SK-N-SH treated with all-trans-retinoic acid at 6 μM for 48 hours (cell line): Measurements from ENCODE around the gene MYOM1.
"Not testable (repeated sequence)": the region's sequence is repeated elsewhere in the genome, so short reads cannot be mapped to it uniquely, and the experiment has no call there.

Source experiments
- ATAC-seq: fragments of 200-7000 bp; cut with Tn5 transposase; 3 replicates; pipeline ENCODE4 v1.9.1; 2020; ENCODE audit warnings: mild to moderate bottlenecking, moderate library complexity
- ARNTL ChIP-seq: fragments of 450-650 bp; formaldehyde crosslinking; IDR thresholded peaks from 2 replicates; pipeline ENCODE4 v1.5.0; 2020; ENCODE audit warnings: low read depth, mild to moderate bottlenecking, moderate library complexity, borderline replicate concordance
- CSDC2 ChIP-seq: fragments of 250-450 bp; sonication (Bioruptor Pico); IDR thresholded peaks from 2 replicates; pipeline ENCODE4 v1.5.0; 2020; ENCODE audit warnings: mild to moderate bottlenecking, moderate library complexity
- ESRRG ChIP-seq: fragments of 250-450 bp; sonication (Bioruptor Pico); IDR thresholded peaks from 2 replicates; pipeline ENCODE4 v1.6.1; 2021; ENCODE audit warnings: mild to moderate bottlenecking
- GLIS3 ChIP-seq: fragments of 250-450 bp; sonication (Bioruptor Pico); IDR thresholded peaks from 2 replicates; pipeline ENCODE4 v1.5.0; 2020; ENCODE audit warnings: mild to moderate bottlenecking, moderate library complexity
- ISL1 ChIP-seq: fragments of 250-450 bp; sonication (Bioruptor Pico); IDR thresholded peaks from 2 replicates; pipeline ENCODE4 v2.1.2; 2022; ENCODE audit warnings: mild to moderate bottlenecking, moderate library complexity
- PATZ1 ChIP-seq: fragments of 250-450 bp; sonication (Bioruptor Pico); IDR thresholded peaks from 2 replicates; pipeline ENCODE4 v1.8.0; 2020; ENCODE audit warnings: mild to moderate bottlenecking, moderate library complexity, borderline replicate concordance
- RARB ChIP-seq: fragments of 250-450 bp; sonication (Bioruptor Pico); IDR thresholded peaks from 2 replicates; pipeline ENCODE4 v1.8.0; 2021; ENCODE audit warnings: mild to moderate bottlenecking, moderate library complexity
- SNAI2 ChIP-seq: fragments of 250-450 bp; sonication (Bioruptor Pico); IDR thresholded peaks from 2 replicates; pipeline ENCODE4 v1.5.0; 2020; ENCODE audit warnings: mild to moderate bottlenecking, moderate library complexity
- TCF4 ChIP-seq: fragments of 250-450 bp; sonication (Bioruptor Pico); IDR thresholded peaks from 2 replicates; pipeline ENCODE4 v1.8.0; 2021; ENCODE audit warnings: mild to moderate bottlenecking, moderate library complexity, borderline replicate concordance
- ZC3H10 ChIP-seq: fragments of 250-450 bp; sonication (Bioruptor Pico); IDR thresholded peaks from 2 replicates; pipeline ENCODE4 v1.5.1; 2021; ENCODE audit warnings: mild to moderate bottlenecking, moderate library complexity
- ZFP3 ChIP-seq: fragments of 250-450 bp; sonication (Bioruptor Pico); IDR thresholded peaks from 2 replicates; pipeline ENCODE4 v1.5.0; 2020; ENCODE audit warnings: mild to moderate bottlenecking, moderate library complexity
- ZFP30 ChIP-seq: fragments of 450-650 bp; formaldehyde crosslinking; IDR thresholded peaks from 2 replicates; pipeline ENCODE4 v1.5.0; 2022; ENCODE audit warnings: mild to moderate bottlenecking, moderate library complexity
- ZNF565 ChIP-seq: fragments of 450-650 bp; formaldehyde crosslinking; conservative IDR thresholded peaks from 2 replicates; pipeline ENCODE4 v1.5.0; 2020; ENCODE audit warnings: low read depth, mild to moderate bottlenecking, moderate library complexity
- ZNF70 ChIP-seq: fragments of 450-650 bp; formaldehyde crosslinking; IDR thresholded peaks from 2 replicates; pipeline ENCODE4 v1.5.0; 2020; ENCODE audit warnings: mild to moderate bottlenecking, moderate library complexity
- ZNF8 ChIP-seq: fragments of 450-650 bp; formaldehyde crosslinking; IDR thresholded peaks from 2 replicates; pipeline ENCODE4 v1.5.0; 2020; ENCODE audit warnings: mild to moderate bottlenecking, moderate library complexity
- TF ChIP-seq, protein P1 (sequence below): fragments of 250-450 bp; sonication (Bioruptor Pico); IDR thresholded peaks from 2 replicates; pipeline ENCODE4 v1.5.1; 2020; ENCODE audit warnings: low read depth, mild to moderate bottlenecking, moderate library complexity
- TF ChIP-seq, protein P2 (sequence below): fragments of 250-450 bp; sonication (Bioruptor Pico); IDR thresholded peaks from 2 replicates; pipeline ENCODE4 v1.8.0; 2021; ENCODE audit warnings: low read depth, mild to moderate bottlenecking, moderate library complexity, borderline replicate concordance
- TF ChIP-seq, protein P3 (sequence below): fragments of 250-450 bp; sonication (Bioruptor Pico); IDR thresholded peaks from 2 replicates; pipeline ENCODE4 v1.5.0; 2020; ENCODE audit warnings: mild to moderate bottlenecking, moderate library complexity
- TF ChIP-seq, protein P4 (sequence below): fragments of 250-450 bp; sonication (Bioruptor Pico); IDR thresholded peaks from 2 replicates; pipeline ENCODE4 v1.5.1; 2021; ENCODE audit warnings: mild to moderate bottlenecking, moderate library complexity

Gene MYOM1

DNA sequence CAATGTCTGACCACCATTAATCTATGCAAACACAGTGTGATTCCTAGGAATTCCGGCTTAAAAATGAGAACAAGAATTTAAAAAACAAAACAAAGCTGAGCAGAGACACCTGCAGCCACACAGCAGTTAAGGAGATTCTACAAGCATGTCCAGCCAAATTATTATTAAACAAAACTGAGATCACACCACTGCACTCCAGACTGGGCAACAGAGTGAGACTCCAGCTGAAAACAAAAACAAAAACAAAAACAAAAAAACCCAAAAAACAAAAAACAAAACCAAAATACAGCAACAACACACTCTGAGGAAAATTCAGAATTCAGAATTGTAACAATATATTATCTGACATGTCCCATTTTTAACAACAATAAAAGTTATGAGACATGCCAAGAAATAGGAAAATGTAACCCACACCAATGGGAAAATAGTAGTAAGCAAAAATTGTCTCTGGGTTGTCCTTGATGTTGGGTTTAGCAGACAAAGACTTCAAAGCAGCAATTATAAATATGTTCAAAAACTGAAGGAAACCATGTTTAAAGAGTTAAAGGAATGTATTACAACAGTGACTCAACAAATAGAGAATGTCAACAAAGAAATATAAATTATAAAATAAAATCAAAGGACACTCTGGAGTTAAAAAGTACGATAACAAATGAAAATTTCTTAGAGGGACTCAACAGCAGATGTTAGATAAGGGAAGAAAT is 19.7 kb downstream of the MYOM1 start:
- ATAC-seq = no peak
- TF ChIP-seq ZNF70 (no peak), ZC3H10 (no peak), ARNTL (CRISPR knock-in tag) (no peak), GLIS3 (CRISPR knock-in tag) (no peak), TCF4 (CRISPR knock-in tag) (no peak), RARB (CRISPR knock-in tag) (no peak), ZFP3 (CRISPR knock-in tag) (no peak), ESRRG (CRISPR knock-in tag) (no peak), PATZ1 (CRISPR knock-in tag) (no peak), SNAI2 (CRISPR knock-in tag) (no peak), CSDC2 (CRISPR knock-in tag) (no peak)
- TF ChIP-seq, protein P1, sequence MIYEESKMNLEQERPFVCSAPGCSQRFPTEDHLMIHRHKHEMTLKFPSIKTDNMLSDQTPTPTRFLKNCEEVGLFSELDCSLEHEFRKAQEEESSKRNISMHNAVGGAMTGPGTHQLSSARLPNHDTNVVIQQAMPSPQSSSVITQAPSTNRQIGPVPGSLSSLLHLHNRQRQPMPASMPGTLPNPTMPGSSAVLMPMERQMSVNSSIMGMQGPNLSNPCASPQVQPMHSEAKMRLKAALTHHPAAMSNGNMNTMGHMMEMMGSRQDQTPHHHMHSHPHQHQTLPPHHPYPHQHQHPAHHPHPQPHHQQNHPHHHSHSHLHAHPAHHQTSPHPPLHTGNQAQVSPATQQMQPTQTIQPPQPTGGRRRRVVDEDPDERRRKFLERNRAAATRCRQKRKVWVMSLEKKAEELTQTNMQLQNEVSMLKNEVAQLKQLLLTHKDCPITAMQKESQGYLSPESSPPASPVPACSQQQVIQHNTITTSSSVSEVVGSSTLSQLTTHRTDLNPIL (CRISPR knock-in tag) = no peak
- TF ChIP-seq, protein P2, sequence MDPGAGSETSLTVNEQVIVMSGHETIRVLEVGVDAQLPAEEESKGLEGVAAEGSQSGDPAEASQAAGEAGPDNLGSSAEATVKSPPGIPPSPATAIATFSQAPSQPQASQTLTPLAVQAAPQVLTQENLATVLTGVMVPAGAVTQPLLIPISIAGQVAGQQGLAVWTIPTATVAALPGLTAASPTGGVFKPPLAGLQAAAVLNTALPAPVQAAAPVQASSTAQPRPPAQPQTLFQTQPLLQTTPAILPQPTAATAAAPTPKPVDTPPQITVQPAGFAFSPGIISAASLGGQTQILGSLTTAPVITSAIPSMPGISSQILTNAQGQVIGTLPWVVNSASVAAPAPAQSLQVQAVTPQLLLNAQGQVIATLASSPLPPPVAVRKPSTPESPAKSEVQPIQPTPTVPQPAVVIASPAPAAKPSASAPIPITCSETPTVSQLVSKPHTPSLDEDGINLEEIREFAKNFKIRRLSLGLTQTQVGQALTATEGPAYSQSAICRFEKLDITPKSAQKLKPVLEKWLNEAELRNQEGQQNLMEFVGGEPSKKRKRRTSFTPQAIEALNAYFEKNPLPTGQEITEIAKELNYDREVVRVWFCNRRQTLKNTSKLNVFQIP (CRISPR knock-in tag) = no peak
- TF ChIP-seq, protein P3, sequence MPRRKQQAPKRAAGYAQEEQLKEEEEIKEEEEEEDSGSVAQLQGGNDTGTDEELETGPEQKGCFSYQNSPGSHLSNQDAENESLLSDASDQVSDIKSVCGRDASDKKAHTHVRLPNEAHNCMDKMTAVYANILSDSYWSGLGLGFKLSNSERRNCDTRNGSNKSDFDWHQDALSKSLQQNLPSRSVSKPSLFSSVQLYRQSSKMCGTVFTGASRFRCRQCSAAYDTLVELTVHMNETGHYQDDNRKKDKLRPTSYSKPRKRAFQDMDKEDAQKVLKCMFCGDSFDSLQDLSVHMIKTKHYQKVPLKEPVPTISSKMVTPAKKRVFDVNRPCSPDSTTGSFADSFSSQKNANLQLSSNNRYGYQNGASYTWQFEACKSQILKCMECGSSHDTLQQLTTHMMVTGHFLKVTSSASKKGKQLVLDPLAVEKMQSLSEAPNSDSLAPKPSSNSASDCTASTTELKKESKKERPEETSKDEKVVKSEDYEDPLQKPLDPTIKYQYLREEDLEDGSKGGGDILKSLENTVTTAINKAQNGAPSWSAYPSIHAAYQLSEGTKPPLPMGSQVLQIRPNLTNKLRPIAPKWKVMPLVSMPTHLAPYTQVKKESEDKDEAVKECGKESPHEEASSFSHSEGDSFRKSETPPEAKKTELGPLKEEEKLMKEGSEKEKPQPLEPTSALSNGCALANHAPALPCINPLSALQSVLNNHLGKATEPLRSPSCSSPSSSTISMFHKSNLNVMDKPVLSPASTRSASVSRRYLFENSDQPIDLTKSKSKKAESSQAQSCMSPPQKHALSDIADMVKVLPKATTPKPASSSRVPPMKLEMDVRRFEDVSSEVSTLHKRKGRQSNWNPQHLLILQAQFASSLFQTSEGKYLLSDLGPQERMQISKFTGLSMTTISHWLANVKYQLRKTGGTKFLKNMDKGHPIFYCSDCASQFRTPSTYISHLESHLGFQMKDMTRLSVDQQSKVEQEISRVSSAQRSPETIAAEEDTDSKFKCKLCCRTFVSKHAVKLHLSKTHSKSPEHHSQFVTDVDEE = no peak
- TF ChIP-seq, all 23 proteins: peak for 0

- ATAC-seq = not testable (repeated sequence)
Measured at GRCh38 chr18:3198260-3198860, 21.4 kb downstream of the MYOM1 start.

GRCh38 chr18:3194947-3195612 is 24.7 kb downstream of the MYOM1 start:
- ATAC-seq = no peak
- TF ChIP-seq, protein P4, sequence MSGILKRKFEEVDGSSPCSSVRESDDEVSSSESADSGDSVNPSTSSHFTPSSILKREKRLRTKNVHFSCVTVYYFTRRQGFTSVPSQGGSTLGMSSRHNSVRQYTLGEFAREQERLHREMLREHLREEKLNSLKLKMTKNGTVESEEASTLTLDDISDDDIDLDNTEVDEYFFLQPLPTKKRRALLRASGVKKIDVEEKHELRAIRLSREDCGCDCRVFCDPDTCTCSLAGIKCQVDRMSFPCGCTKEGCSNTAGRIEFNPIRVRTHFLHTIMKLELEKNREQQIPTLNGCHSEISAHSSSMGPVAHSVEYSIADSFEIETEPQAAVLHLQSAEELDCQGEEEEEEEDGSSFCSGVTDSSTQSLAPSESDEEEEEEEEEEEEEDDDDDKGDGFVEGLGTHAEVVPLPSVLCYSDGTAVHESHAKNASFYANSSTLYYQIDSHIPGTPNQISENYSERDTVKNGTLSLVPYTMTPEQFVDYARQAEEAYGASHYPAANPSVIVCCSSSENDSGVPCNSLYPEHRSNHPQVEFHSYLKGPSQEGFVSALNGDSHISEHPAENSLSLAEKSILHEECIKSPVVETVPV (CRISPR knock-in tag) = no peak
- no peak for TF ChIP-seq ZFP30 (CRISPR knock-in tag)
- no peak for TF ChIP-seq ISL1
- no peak for TF ChIP-seq ESRRG (CRISPR knock-in tag)
- TF ChIP-seq ZNF8 (CRISPR knock-in tag) = no peak
- TF ChIP-seq ZNF565 (CRISPR knock-in tag) = no peak
- TF ChIP-seq GLIS3 (CRISPR knock-in tag) = no peak
- TF ChIP-seq SNAI2 (CRISPR knock-in tag) = no peak
- TF ChIP-seq ZFP3 (CRISPR knock-in tag) = no peak
- TF ChIP-seq ARNTL (CRISPR knock-in tag) = no peak
- no peak for TF ChIP-seq PATZ1 (CRISPR knock-in tag)
- no peak for TF ChIP-seq ZNF70
- TF ChIP-seq, protein P1 (CRISPR knock-in tag) = no peak
